Mammary epithelial cell (primary cell): ENCODE results near the gene TTLL6.

ENCODE experiments used
- CTCF ChIP-seq, 2 donors: IDR thresholded peaks in 1 of 2; conservative IDR thresholded peaks in 1 of 2; 2 replicates each; pipeline ENCODE4 v1.5.1; 2011 to 2012; ENCODE audit warnings: inconsistent platforms in 2 of 2, low read length in 2 of 2, mild to moderate bottlenecking in 2 of 2, control low read depth in 1 of 2, low read depth in 1 of 2; ENCODE audit not compliant: insufficient read depth in 1 of 2; ENCODE audit errors: extremely low read depth in 1 of 2
- EZH2 ChIP-seq: IDR thresholded peaks from 2 replicates; pipeline ENCODE4 v1.6.1; 2012; ENCODE audit warnings: low read length, inconsistent platforms, borderline replicate concordance

GRCh38 chr17:48748718-48749566 lies 68.1 kb downstream of the TTLL6 start:
- TF ChIP-seq CTCF (conservative IDR thresholded peaks at IDR 0.05 in 1 of 2, IDR thresholded peaks at IDR 0.05 in 1 of 2; ENCODE audit: extremely low read depth in 1 of 2, insufficient read depth in 1 of 2, low read depth in 1 of 2, low read length in 2 of 2) (no peak), EZH2 (no peak)
